Measurements from ENCODE around the gene AMZ2.

DNA sequence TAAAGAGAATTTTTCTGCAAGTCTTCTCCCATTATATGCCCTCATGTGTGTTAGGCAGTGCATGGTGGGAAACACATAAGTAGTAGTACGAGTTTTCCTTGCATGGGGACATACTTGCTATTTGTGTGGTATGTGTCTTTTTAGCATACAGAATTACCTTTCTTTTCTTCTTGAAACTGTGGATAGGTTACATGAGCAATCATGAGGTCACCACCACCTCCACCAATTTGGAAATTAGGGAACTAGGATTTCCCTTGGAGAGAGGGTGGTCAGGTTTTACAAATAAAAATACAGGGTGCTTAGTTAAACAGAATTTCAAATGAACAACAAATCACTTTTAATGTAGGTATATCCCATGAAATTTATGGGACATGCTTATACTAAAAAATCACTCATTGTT is 16.3 kb upstream of the AMZ2 start:
- TF ChIP-seq, protein P1, sequence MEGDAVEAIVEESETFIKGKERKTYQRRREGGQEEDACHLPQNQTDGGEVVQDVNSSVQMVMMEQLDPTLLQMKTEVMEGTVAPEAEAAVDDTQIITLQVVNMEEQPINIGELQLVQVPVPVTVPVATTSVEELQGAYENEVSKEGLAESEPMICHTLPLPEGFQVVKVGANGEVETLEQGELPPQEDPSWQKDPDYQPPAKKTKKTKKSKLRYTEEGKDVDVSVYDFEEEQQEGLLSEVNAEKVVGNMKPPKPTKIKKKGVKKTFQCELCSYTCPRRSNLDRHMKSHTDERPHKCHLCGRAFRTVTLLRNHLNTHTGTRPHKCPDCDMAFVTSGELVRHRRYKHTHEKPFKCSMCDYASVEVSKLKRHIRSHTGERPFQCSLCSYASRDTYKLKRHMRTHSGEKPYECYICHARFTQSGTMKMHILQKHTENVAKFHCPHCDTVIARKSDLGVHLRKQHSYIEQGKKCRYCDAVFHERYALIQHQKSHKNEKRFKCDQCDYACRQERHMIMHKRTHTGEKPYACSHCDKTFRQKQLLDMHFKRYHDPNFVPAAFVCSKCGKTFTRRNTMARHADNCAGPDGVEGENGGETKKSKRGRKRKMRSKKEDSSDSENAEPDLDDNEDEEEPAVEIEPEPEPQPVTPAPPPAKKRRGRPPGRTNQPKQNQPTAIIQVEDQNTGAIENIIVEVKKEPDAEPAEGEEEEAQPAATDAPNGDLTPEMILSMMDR (conservative IDR thresholded peaks at IDR 0.05 in 1 of 2, IDR thresholded peaks at IDR 0.05 in 1 of 2; ENCODE audit: extremely low read depth in 1 of 2, insufficient read depth in 1 of 2, low read depth in 1 of 2, low read length in 2 of 2) = no peak
- no peak for TF ChIP-seq EZH2 (IDR thresholded peaks at IDR 0.05; ENCODE audit: borderline replicate concordance, low read length)

Data from mammary epithelial cell (primary cell).